SK-N-SH (cell line): Measurements from ENCODE around the gene KIAA0319L. TPM values are rescaled to one million over a fixed set of nuclear protein-coding genes. Genes with fewer than 3 reads are reported as not detected.

Experiments
- CTCF ChIA-PET: fragments of 300-600, 350-600 bp; formaldehyde crosslinking; extraction: SDS; loops from one replicate; lab custom pipeline; 2021; lab: Yijun Ruan, JAX
- POLR2A ChIA-PET: fragments of 350-600 bp; sonication (Branson Sonifier 250); formaldehyde crosslinking; extraction: SDS; loops from one replicate; lab custom pipeline; 2020; ENCODE audit warnings: antibody characterized with exemption, inconsistent platforms; lab: Yijun Ruan, JAX
- DNase-seq: peaks from one replicate; pipeline ENCODE4 v3.0.0; 2012
- H2AFZ ChIP-seq: fragments of 200-600 bp; sonication (generic); 2 replicates; pipeline ENCODE4 v1.8.1; 2016; ENCODE audit warnings: antibody characterized with exemption, mild to moderate bottlenecking, low read depth
- H3F3A ChIP-seq: fragments of 200-600 bp; sonication (generic); replicated peaks from 2 replicates; pipeline ENCODE3; 2016; ENCODE audit warnings: antibody characterized with exemption, mild to moderate bottlenecking; ENCODE audit not compliant: insufficient read depth
- H3K27ac ChIP-seq, 2 experiments: fragments of 200-500 bp in 1 of 2; fragments of 200-600 bp in 1 of 2; sonication (Bioruptor generic) in 1 of 2; sonication (generic), shearing (Covaris generic) in 1 of 2; 2 replicates each; pipeline versions ENCODE4 v1.5.1 to v1.6.1; 2014 to 2016; ENCODE audit warnings: low read depth in 2 of 2, inconsistent platforms in 1 of 2, low read length in 1 of 2, mild to moderate bottlenecking in 1 of 2, mixed read lengths in 1 of 2
- H3K27me3 ChIP-seq: fragments of 200-600 bp; sonication (generic), shearing (Covaris generic); 2 replicates; pipeline ENCODE4 v1.6.1; 2016; ENCODE audit warnings: mixed run types; ENCODE audit not compliant: insufficient read depth
- H3K36me3 ChIP-seq, 2 experiments: fragments of 200-500 bp in 1 of 2; fragments of 200-600 bp in 1 of 2; sonication (Bioruptor generic) in 1 of 2; sonication (generic) in 1 of 2; replicated peaks in 1 of 2; 2 replicates each; pipeline versions ENCODE3 to v1.5.1; 2014 to 2016; ENCODE audit warnings: low read length in 1 of 2, mild to moderate bottlenecking in 1 of 2; ENCODE audit not compliant: insufficient read depth in 2 of 2, control insufficient read depth in 1 of 2
- H3K4me1 ChIP-seq, 2 experiments: fragments of 200-500 bp in 1 of 2; fragments of 200-600 bp in 1 of 2; sonication (Bioruptor generic) in 1 of 2; sonication (generic), shearing (Covaris generic) in 1 of 2; 2 replicates each; pipeline versions ENCODE4 v1.5.1 to v1.6.1; 2014 to 2016; ENCODE audit warnings: low read depth in 1 of 2, low read length in 1 of 2, mixed run types in 1 of 2; ENCODE audit not compliant: insufficient read depth in 2 of 2, control insufficient read depth in 1 of 2
- H3K4me2 ChIP-seq: fragments of 200-600 bp; sonication (generic), shearing (Covaris generic); 2 replicates; pipeline ENCODE4 v1.6.1; 2017; ENCODE audit warnings: mixed run types
- H3K4me3 ChIP-seq, 2 experiments: fragments of 200-500 bp in 1 of 2; fragments of 200-600 bp in 1 of 2; sonication (Bioruptor generic) in 1 of 2; sonication (generic), shearing (Covaris generic) in 1 of 2; 2 replicates each; pipeline versions ENCODE4 v1.5.1 to v1.8.1; 2014 to 2016; ENCODE audit warnings: low read depth in 2 of 2, inconsistent platforms in 1 of 2, low read length in 1 of 2, mild to moderate bottlenecking in 1 of 2, mixed read lengths in 1 of 2, moderate library complexity in 1 of 2
- H3K79me2 ChIP-seq: fragments of 200-600 bp; sonication (generic); 2 replicates; pipeline ENCODE4 v1.8.1; 2017; ENCODE audit warnings: mild to moderate bottlenecking; ENCODE audit not compliant: insufficient read depth
- H3K9ac ChIP-seq: fragments of 200-600 bp; sonication (generic); 2 replicates; pipeline ENCODE4 v1.6.1; 2017; ENCODE audit warnings: mixed run types
- H3K9me2 ChIP-seq: fragments of 200-600 bp; sonication (generic); 2 replicates; pipeline ENCODE4 v1.6.1; 2017; ENCODE audit warnings: mixed run types
- H3K9me3 ChIP-seq: fragments of 200-600 bp; sonication (generic); 2 replicates; pipeline ENCODE4 v1.6.1; 2017; ENCODE audit warnings: mixed run types, mild to moderate bottlenecking, moderate library complexity
- H4K20me1 ChIP-seq: fragments of 200-600 bp; sonication (generic); 2 replicates; pipeline ENCODE4 v1.6.1; 2017; ENCODE audit warnings: mild to moderate bottlenecking, mixed run types; ENCODE audit not compliant: insufficient read depth
- CHD2 ChIP-seq: fragments of 150-350 bp; IDR thresholded peaks from 2 replicates; pipeline ENCODE4 v1.6.1; 2018; ENCODE audit warnings: low read length; ENCODE audit not compliant: partially characterized antibody
- ELF1 ChIP-seq: IDR thresholded peaks from 2 replicates; pipeline ENCODE4 v1.4.0; 2012
- EP300 ChIP-seq, 2 experiments: IDR thresholded peaks; 2 replicates each; pipeline versions ENCODE4 v1.4.0 to v1.6.1; 2012; ENCODE audit warnings: borderline replicate concordance in 1 of 2, low read depth in 1 of 2, low read length in 1 of 2
- EZH2phosphoT487 ChIP-seq: fragments of 200-600 bp; sonication (generic); IDR thresholded peaks from 2 replicates; pipeline ENCODE4 v1.6.1; 2017; ENCODE audit warnings: low read depth, mixed run types, mild to moderate bottlenecking, antibody characterized with exemption, moderate library complexity, borderline replicate concordance
- FOXM1 ChIP-seq: IDR thresholded peaks from 2 replicates; pipeline ENCODE4 v1.4.0; 2012; ENCODE audit warnings: low read depth, mild to moderate bottlenecking
- GABPA ChIP-seq: IDR thresholded peaks from 2 replicates; pipeline ENCODE4 v1.4.0; 2012; ENCODE audit warnings: low read depth, mild to moderate bottlenecking
- GATA2 ChIP-seq: sonication (generic); formaldehyde crosslinking; IDR thresholded peaks from 2 replicates; pipeline ENCODE4 v1.5.0; 2020; ENCODE audit warnings: mild to moderate bottlenecking, missing genetic modification reagents
- JUND ChIP-seq: IDR thresholded peaks from 2 replicates; pipeline ENCODE4 v1.4.0; 2012
- MEF2A ChIP-seq: IDR thresholded peaks from 2 replicates; pipeline ENCODE4 v1.4.0; 2012; ENCODE audit warnings: low read depth, borderline replicate concordance
- NRF1 ChIP-seq: IDR thresholded peaks from 2 replicates; pipeline ENCODE4 v1.6.1; 2012; ENCODE audit warnings: low read depth, mild to moderate bottlenecking, low read length
- POLR2AphosphoS5 ChIP-seq: IDR thresholded peaks from 2 replicates; pipeline ENCODE4 v1.6.1; 2012; ENCODE audit warnings: low read depth, low read length
- RCOR1 ChIP-seq: fragments of 150-350 bp; IDR thresholded peaks from 2 replicates; pipeline ENCODE4 v1.6.1; 2017; ENCODE audit warnings: antibody characterized with exemption, low read length
- RFX5 ChIP-seq: IDR thresholded peaks from 2 replicates; pipeline ENCODE4 v1.6.1; 2012; ENCODE audit warnings: mild to moderate bottlenecking, improper control_type of control experiment, low read length
- RXRA ChIP-seq: IDR thresholded peaks from 2 replicates; pipeline ENCODE4 v1.4.0; 2012; ENCODE audit warnings: low read depth, mild to moderate bottlenecking, borderline replicate concordance
- SIN3A ChIP-seq: IDR thresholded peaks from 2 replicates; pipeline ENCODE4 v1.6.1; 2012; ENCODE audit warnings: low read depth, mild to moderate bottlenecking, low read length, moderate library complexity, borderline replicate concordance
- TEAD4 ChIP-seq: IDR thresholded peaks from 2 replicates; pipeline ENCODE4 v1.4.0; 2012; ENCODE audit warnings: mild to moderate bottlenecking, borderline replicate concordance; ENCODE audit not compliant: insufficient read depth
- YY1 ChIP-seq: IDR thresholded peaks from 2 replicates; pipeline ENCODE4 v1.4.0; 2012; ENCODE audit warnings: low read depth, mild to moderate bottlenecking
- WGBS: methylation state at CpG from one replicate; pipeline ENCODE4 v1.1.6; 2017; ENCODE audit warnings: low lambda C conversion rate; 5-methylcytosine and 5-hydroxymethylcytosine counted together
- polyA plus RNA-seq, 3 experiments: library from polyadenylated mRNA; depleted of rRNA; stranded (reverse); fragments of >200 nt; gene quantifications; 2 replicates each; pipeline ENCODE4 v1.2.3, GENCODE V29; 2012
- TF ChIP-seq, protein P1 (sequence below): IDR thresholded peaks from 2 replicates; pipeline ENCODE4 v1.6.1; 2012; ENCODE audit warnings: mild to moderate bottlenecking, low read depth, low read length, moderate library complexity
- TF ChIP-seq, protein P2 (sequence below): IDR thresholded peaks from 2 replicates; pipeline ENCODE4 v1.4.0; 2012; ENCODE audit warnings: low read depth, borderline replicate concordance
- TF ChIP-seq, protein P3 (sequence below): IDR thresholded peaks from 2 replicates; pipeline ENCODE4; 2012
- TF ChIP-seq, protein P4 (sequence below): fragments of 150-350 bp; IDR thresholded peaks from 2 replicates; pipeline ENCODE4 v1.6.1; 2016; ENCODE audit warnings: mild to moderate bottlenecking, low read depth, low read length
- TF ChIP-seq, protein P5 (sequence below): IDR thresholded peaks from 2 replicates; pipeline ENCODE4 v1.4.0; 2012; ENCODE audit warnings: low read depth

KIAA0319L gene
- polyA plus RNA-seq, 1 of the 3 experiments (the other 2 are of a cell fraction), result 51.9 TPM

DNA sequence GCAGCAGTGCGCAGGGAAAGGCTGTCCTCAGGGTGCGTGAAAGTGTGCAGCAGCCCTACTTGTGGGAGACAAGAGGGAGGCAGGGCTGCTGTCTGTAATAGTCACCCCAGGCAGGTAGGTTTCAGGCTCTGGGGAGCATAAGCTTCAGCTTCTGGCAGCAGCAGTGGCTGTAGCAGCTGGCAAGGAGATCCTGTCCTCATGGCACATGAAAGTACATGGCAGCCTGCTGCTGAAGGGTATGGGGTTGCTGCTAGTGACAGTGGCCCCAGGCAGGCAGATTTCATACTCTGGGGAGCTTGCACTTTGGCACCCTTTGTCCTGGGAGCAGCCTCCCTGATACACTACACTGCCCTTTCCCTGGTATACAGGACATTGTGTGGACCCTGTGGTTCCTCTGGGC lies 26.3 kb downstream of the KIAA0319L start:
- WGBS, result 100% methylated on average over 2 of the region's 2 CpGs
- no peaks in the 10 kb centered on the region for H3K27me3 ChIP-seq
- peaks cover 31% of the 10 kb centered on the region for H3K79me2 ChIP-seq
- H4K20me1 ChIP-seq, result peaks cover 5% of the 10 kb centered on the region; the same call in 1 of the 2 replicates
- no peak for DNase-seq
- no peak overlapping the region for H3K27ac ChIP-seq
- no peak overlapping the region for H3K4me2 ChIP-seq
- H3K9me2 ChIP-seq, result no peaks in the 10 kb centered on the region
- no peak overlapping the region for H3K9ac ChIP-seq
- peaks cover 4% of the 10 kb centered on the region; the same call in 1 of the 2 replicates for H3K9me3 ChIP-seq
- POLR2A ChIA-PET, result no interaction called here
- TF ChIP-seq POLR2AphosphoS5 (no peak), GATA2 (CRISPR knock-in tag) (no peak), MEF2A (no peak), JUND (no peak), EZH2phosphoT487 (no peak), YY1 (no peak), EP300 (IDR thresholded peaks at IDR 0.05; ENCODE audit: borderline replicate concordance in 1 of 2, low read depth in 1 of 2, low read length in 1 of 2) (no peak), TEAD4 (no peak), RCOR1 (no peak), CHD2 (no peak), GABPA (no peak)
- TF ChIP-seq, protein P1, sequence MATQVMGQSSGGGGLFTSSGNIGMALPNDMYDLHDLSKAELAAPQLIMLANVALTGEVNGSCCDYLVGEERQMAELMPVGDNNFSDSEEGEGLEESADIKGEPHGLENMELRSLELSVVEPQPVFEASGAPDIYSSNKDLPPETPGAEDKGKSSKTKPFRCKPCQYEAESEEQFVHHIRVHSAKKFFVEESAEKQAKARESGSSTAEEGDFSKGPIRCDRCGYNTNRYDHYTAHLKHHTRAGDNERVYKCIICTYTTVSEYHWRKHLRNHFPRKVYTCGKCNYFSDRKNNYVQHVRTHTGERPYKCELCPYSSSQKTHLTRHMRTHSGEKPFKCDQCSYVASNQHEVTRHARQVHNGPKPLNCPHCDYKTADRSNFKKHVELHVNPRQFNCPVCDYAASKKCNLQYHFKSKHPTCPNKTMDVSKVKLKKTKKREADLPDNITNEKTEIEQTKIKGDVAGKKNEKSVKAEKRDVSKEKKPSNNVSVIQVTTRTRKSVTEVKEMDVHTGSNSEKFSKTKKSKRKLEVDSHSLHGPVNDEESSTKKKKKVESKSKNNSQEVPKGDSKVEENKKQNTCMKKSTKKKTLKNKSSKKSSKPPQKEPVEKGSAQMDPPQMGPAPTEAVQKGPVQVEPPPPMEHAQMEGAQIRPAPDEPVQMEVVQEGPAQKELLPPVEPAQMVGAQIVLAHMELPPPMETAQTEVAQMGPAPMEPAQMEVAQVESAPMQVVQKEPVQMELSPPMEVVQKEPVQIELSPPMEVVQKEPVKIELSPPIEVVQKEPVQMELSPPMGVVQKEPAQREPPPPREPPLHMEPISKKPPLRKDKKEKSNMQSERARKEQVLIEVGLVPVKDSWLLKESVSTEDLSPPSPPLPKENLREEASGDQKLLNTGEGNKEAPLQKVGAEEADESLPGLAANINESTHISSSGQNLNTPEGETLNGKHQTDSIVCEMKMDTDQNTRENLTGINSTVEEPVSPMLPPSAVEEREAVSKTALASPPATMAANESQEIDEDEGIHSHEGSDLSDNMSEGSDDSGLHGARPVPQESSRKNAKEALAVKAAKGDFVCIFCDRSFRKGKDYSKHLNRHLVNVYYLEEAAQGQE, result no peak
- TF ChIP-seq, protein P2, sequence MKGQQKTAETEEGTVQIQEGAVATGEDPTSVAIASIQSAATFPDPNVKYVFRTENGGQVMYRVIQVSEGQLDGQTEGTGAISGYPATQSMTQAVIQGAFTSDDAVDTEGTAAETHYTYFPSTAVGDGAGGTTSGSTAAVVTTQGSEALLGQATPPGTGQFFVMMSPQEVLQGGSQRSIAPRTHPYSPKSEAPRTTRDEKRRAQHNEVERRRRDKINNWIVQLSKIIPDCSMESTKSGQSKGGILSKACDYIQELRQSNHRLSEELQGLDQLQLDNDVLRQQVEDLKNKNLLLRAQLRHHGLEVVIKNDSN, result no peak
- H3K36me3 ChIP-seq, result peaks cover 18 to 24% of the 10 kb centered on the region in 2 experiments
- H2AFZ ChIP-seq, result no peak overlapping the region
- no peaks in the 10 kb centered on the region for H3F3A ChIP-seq
- H3K4me3 ChIP-seq, result peak overlapping the region in 1 of 2 experiments; percentile 1; a peak in 1 of 4 replicates
- peaks cover 0 to 7% of the 10 kb centered on the region in 2 experiments; a peak in 2 of 4 replicates for H3K4me1 ChIP-seq
- CTCF ChIA-PET, result no interaction called here

DNA sequence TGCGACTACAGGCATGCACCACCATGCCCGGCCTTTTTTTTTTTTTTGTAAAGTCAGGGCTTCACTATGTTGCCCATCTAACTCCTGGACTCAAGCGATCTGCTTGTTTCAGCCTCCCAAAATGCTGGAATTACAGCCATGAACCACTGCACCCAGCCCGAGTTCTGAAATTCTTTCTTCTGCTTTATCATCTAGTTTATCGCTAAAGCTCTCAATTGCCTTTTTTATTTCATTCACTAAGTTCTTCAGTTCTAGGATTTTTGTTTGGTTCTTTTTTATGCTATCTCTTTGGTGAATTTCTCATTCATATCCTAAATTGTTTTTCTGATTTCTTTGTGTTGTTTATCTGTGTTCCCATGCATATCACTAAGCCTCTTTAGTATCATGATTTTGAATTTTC lies 27.0 kb downstream of the KIAA0319L start:
- Histone ChIP-seq H3K4me3 (no peak overlapping the region), H3K79me2 (peaks cover 23% of the 10 kb centered on the region; the same call in 1 of the 2 replicates), H3K9ac (no peak overlapping the region), H3K4me2 (no peak overlapping the region), H4K20me1 (peaks cover 5% of the 10 kb centered on the region; the same call in 1 of the 2 replicates), H3K27ac (no peak overlapping the region), H3K36me3 (peaks cover 11 to 24% of the 10 kb centered on the region in 2 experiments), H3K4me1 (peaks cover 0 to 7% of the 10 kb centered on the region in 2 experiments; a peak in 1 of 4 replicates), H3F3A (peaks cover 6% of the 10 kb centered on the region), H2AFZ (no peak overlapping the region), H3K27me3 (no peaks in the 10 kb centered on the region), H3K9me3 (peaks cover 4% of the 10 kb centered on the region; the same call in 1 of the 2 replicates), H3K9me2 (no peaks in the 10 kb centered on the region)
- no peak for DNase-seq
- CTCF ChIA-PET, result no interaction called here
- TF ChIP-seq ELF1 (no peak), EZH2phosphoT487 (no peak), FOXM1 (no peak), CHD2 (no peak), RCOR1 (no peak), NRF1 (no peak), GATA2 (CRISPR knock-in tag) (no peak), GABPA (no peak), RFX5 (no peak), SIN3A (no peak), RXRA (no peak)
- TF ChIP-seq, protein P3, sequence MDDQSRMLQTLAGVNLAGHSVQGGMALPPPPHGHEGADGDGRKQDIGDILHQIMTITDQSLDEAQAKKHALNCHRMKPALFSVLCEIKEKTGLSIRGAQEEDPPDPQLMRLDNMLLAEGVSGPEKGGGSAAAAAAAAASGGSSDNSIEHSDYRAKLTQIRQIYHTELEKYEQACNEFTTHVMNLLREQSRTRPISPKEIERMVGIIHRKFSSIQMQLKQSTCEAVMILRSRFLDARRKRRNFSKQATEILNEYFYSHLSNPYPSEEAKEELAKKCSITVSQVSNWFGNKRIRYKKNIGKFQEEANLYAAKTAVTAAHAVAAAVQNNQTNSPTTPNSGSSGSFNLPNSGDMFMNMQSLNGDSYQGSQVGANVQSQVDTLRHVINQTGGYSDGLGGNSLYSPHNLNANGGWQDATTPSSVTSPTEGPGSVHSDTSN, result no peak
- TF ChIP-seq, protein P4, sequence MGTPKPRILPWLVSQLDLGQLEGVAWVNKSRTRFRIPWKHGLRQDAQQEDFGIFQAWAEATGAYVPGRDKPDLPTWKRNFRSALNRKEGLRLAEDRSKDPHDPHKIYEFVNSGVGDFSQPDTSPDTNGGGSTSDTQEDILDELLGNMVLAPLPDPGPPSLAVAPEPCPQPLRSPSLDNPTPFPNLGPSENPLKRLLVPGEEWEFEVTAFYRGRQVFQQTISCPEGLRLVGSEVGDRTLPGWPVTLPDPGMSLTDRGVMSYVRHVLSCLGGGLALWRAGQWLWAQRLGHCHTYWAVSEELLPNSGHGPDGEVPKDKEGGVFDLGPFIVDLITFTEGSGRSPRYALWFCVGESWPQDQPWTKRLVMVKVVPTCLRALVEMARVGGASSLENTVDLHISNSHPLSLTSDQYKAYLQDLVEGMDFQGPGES, result no peak
- TF ChIP-seq, protein P5, sequence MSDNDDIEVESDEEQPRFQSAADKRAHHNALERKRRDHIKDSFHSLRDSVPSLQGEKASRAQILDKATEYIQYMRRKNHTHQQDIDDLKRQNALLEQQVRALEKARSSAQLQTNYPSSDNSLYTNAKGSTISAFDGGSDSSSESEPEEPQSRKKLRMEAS, result no peak
- WGBS, result 79% methylated on average over 5 of the region's 5 CpGs
- POLR2A ChIA-PET, result no interaction called here
